Vagina (tissue), 2 donors: ENCODE measurements around the gene LGALS4.

ENCODE experiments used
- CTCF ChIP-seq, 3 experiments: fragments of 450-650 bp in 2 of 3; fragments of 200-600 bp in 1 of 3; sonication (generic) in 1 of 3; IDR thresholded peaks; one replicate each; pipeline ENCODE4 v1.5.1; 2017 to 2019; ENCODE audit warnings: antibody characterized with exemption in 3 of 3, mild to moderate bottlenecking in 2 of 3, moderate library complexity in 2 of 3
- POLR2A ChIP-seq, 2 donors: fragments of 450-650 bp; IDR thresholded peaks; one replicate each; pipeline ENCODE4 v1.6.1; 2017; ENCODE audit warnings: antibody characterized with exemption in 2 of 2, mild to moderate bottlenecking in 2 of 2, moderate library complexity in 2 of 2
- POLR2AphosphoS5 ChIP-seq, 2 donors: sonication (generic); formaldehyde crosslinking; IDR thresholded peaks; one replicate each; pipeline ENCODE4 v1.9.0; 2017; ENCODE audit warnings: antibody characterized with exemption in 2 of 2, mild to moderate bottlenecking in 2 of 2, low read depth in 1 of 2; ENCODE audit not compliant: insufficient read depth in 1 of 2

GRCh38 chr19:38836159-38836982 lies 23.6 kb upstream of the LGALS4 start:
- TF ChIP-seq CTCF (IDR thresholded peaks at IDR 0.05) (no peak), POLR2AphosphoS5 (IDR thresholded peaks at IDR 0.05; ENCODE audit: insufficient read depth in 1 of 2, low read depth in 1 of 2) (peak in 1 of 2 donors; percentile 1), POLR2A (IDR thresholded peaks at IDR 0.05) (no peak)
